Ovary (tissue), 3 donors: ENCODE measurements around the gene BICDL1.

Experiments
- POLR2A ChIP-seq: fragments of 450-650 bp; IDR thresholded peaks from one replicate; pipeline ENCODE4 v1.6.1; 2017; ENCODE audit warnings: antibody characterized with exemption, mild to moderate bottlenecking, moderate library complexity
- TF ChIP-seq, protein P1 (sequence below), 3 donors: fragments of 450-650 bp in 2 of 3; fragments of 200-600 bp in 1 of 3; IDR thresholded peaks; one replicate each; pipeline versions ENCODE4 v1.5.1 to v1.8.0; 2016 to 2022; ENCODE audit warnings: antibody characterized with exemption in 3 of 3, mild to moderate bottlenecking in 1 of 3
- donor health status: DM: no; HTN: no; CAD: no.

DNA sequence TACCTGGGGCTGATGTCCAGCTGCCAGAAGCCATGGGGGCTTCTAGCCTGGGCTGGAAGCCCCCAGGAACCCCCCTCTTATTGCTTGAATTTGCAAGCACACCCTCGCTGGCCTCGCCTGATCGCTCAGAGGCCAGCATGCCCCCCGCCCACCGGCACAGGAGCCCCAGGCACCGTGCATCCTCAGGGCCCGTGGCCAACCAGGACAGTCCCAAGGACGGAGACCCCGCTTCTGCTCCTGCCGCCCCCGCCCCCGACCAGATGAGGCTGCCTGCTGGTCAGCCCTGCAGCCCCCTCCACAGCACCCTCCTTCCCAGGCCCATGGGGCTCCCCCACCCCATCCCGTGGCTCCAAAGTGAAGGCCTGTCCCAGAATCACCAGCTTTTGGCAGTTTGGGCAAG is 106.3 kb downstream of the BICDL1 start:
- TF ChIP-seq, protein P1, sequence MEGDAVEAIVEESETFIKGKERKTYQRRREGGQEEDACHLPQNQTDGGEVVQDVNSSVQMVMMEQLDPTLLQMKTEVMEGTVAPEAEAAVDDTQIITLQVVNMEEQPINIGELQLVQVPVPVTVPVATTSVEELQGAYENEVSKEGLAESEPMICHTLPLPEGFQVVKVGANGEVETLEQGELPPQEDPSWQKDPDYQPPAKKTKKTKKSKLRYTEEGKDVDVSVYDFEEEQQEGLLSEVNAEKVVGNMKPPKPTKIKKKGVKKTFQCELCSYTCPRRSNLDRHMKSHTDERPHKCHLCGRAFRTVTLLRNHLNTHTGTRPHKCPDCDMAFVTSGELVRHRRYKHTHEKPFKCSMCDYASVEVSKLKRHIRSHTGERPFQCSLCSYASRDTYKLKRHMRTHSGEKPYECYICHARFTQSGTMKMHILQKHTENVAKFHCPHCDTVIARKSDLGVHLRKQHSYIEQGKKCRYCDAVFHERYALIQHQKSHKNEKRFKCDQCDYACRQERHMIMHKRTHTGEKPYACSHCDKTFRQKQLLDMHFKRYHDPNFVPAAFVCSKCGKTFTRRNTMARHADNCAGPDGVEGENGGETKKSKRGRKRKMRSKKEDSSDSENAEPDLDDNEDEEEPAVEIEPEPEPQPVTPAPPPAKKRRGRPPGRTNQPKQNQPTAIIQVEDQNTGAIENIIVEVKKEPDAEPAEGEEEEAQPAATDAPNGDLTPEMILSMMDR (IDR thresholded peaks at IDR 0.05), result no peak
- TF ChIP-seq POLR2A, result no peak
